HG03457 (cell line): ENCODE measurements around the gene NR2C2AP.
"Not testable (repeated sequence)": the region's sequence is repeated elsewhere in the genome, so short reads cannot be mapped to it uniquely, and the experiment has no call there.

Experiments used
- ATAC-seq: cut with Tn5 transposase; IDR thresholded peaks from one replicate; pipeline ENCODE4 v1.9.1; 2021; ENCODE audit warnings: moderate number of reproducible peaks; ENCODE audit not compliant: unreplicated experiment

The NR2C2AP gene

GRCh38 chr19:19185853-19186740 lies 17.1 kb downstream of the NR2C2AP start:
- no peak for ATAC-seq

- no peak for ATAC-seq
These were observed 21.7 kb downstream of the NR2C2AP start for GRCh38 chr19:19181488-19181998.

GRCh38 chr19:19179548-19180441 lies 23.4 kb downstream of the NR2C2AP start:
- ATAC-seq, result no peak

GRCh38 chr19:19176950-19177349 lies 26.3 kb downstream of the NR2C2AP start:
- no peak for ATAC-seq

GRCh38 chr19:19173243-19173642 lies 30.0 kb downstream of the NR2C2AP start:
- ATAC-seq, result not testable (repeated sequence)

GRCh38 chr19:19171821-19172532 lies 31.2 kb downstream of the NR2C2AP start:
- no peak for ATAC-seq

GRCh38 chr19:19170873-19171672 lies 32.1 kb downstream of the NR2C2AP start:
- ATAC-seq, result no peak

- peak; percentile 76 for ATAC-seq
These were observed 33.0 kb downstream of the NR2C2AP start, which contains the start of gene MEF2B for GRCh38 chr19:19170053-19170872. Gene MEF2B, minus strand, starts transcription at chr19:19170263. Its CDS starts 19,528 bp downstream, at chr19:19150735.

GRCh38 chr19:19169236-19170052 lies 33.8 kb downstream of the NR2C2AP start:
- peak; percentile 12 for ATAC-seq

- no peak for ATAC-seq
These were observed 35.6 kb downstream of the NR2C2AP start for GRCh38 chr19:19167612-19168011.

- ATAC-seq, result no peak
These were observed 37.8 kb downstream of the NR2C2AP start for GRCh38 chr19:19165396-19165795.

GRCh38 chr19:19162495-19162894 lies 40.7 kb downstream of the NR2C2AP start:
- no peak for ATAC-seq

- ATAC-seq, result no peak
These were observed 42.7 kb downstream of the NR2C2AP start for GRCh38 chr19:19160461-19161035.

- ATAC-seq, result no peak
These were observed 43.7 kb downstream of the NR2C2AP start for GRCh38 chr19:19159534-19159933.

- ATAC-seq, result no peak
These were observed 45.4 kb downstream of the NR2C2AP start for GRCh38 chr19:19157808-19158207.

- ATAC-seq, result peak; percentile 57
These were observed 47.6 kb downstream of the NR2C2AP start for GRCh38 chr19:19155495-19156219.
